GM12874 (cell line): Measurements from ENCODE around the gene SARNP.
A peak's percentile ranks its signal among the peaks of the same experiment; 100 is the strongest.

Experiments used
- CTCF ChIP-seq: IDR thresholded peaks from 2 replicates; pipeline ENCODE4 v1.5.1; 2011; ENCODE audit warnings: low read depth, mild to moderate bottlenecking, control low read depth, low read length, moderate library complexity; ENCODE audit not compliant: insufficient read depth

The SARNP gene

GRCh38 chr12:55736780-55737580 lies 80.5 kb downstream of the SARNP start:
- TF ChIP-seq CTCF = peak; percentile 77

GRCh38 chr12:55736076-55736475 lies 81.4 kb downstream of the SARNP start:
- TF ChIP-seq CTCF = no peak

- TF ChIP-seq CTCF = no peak
Measured at GRCh38 chr12:55734595-55734994, 82.9 kb downstream of the SARNP start.

- TF ChIP-seq CTCF = no peak
Measured at GRCh38 chr12:55733858-55734257, 83.7 kb downstream of the SARNP start.

GRCh38 chr12:55733021-55733555 lies 84.4 kb downstream of the SARNP start:
- TF ChIP-seq CTCF = no peak

- no peak for TF ChIP-seq CTCF
Measured at GRCh38 chr12:55732288-55732687, 85.2 kb downstream of the SARNP start.

GRCh38 chr12:55729819-55730818 lies 87.4 kb downstream of the SARNP start:
- TF ChIP-seq CTCF = no peak
